H1 (cell line): ENCODE measurements around the gene UVSSA. TPM values are rescaled to one million over a fixed set of nuclear protein-coding genes. Genes with fewer than 3 reads are reported as not detected.

Experiments
- CTCF ChIP-seq, 3 experiments: IDR thresholded peaks; 1 replicate in 2 of 3; 2 replicates in 1 of 3; pipeline versions ENCODE4 v1.5.1 to v1.6.1; 2011; ENCODE audit warnings: low read length in 3 of 3, mild to moderate bottlenecking in 3 of 3, inconsistent platforms in 2 of 3, low read depth in 1 of 3, moderate library complexity in 1 of 3; ENCODE audit not compliant: insufficient read depth in 1 of 3; ENCODE audit errors: control extremely low read depth in 1 of 3
- EGR1 ChIP-seq: IDR thresholded peaks from 2 replicates; pipeline ENCODE4 v1.6.1; 2011; ENCODE audit warnings: low read depth, low read length, borderline replicate concordance
- GABPA ChIP-seq: IDR thresholded peaks from 2 replicates; pipeline ENCODE4 v1.6.1; 2011; ENCODE audit warnings: mild to moderate bottlenecking, low read length, moderate library complexity, borderline replicate concordance; ENCODE audit not compliant: insufficient read depth
- SP2 ChIP-seq: IDR thresholded peaks from 2 replicates; pipeline ENCODE4 v1.6.1; 2012; ENCODE audit warnings: mild to moderate bottlenecking, low read length, inconsistent platforms
- TBP ChIP-seq: IDR thresholded peaks from 2 replicates; pipeline ENCODE4 v1.6.1; 2011; ENCODE audit warnings: low read depth, low read length, improper control_type of control experiment
- polyA plus RNA-seq, 7 experiments: library from polyadenylated mRNA; depleted of rRNA in 3 of 7; stranded (reverse) in 5 of 7; unstranded in 2 of 7; fragments of >200 nt in 5 of 7; fragments of 200-250 nt in 2 of 7; gene quantifications; 1 replicate in 5 of 7; 2 replicates in 1 of 7; 4 replicates in 1 of 7; pipeline versions ENCODE4 v1.2.1 to v1.2.3, GENCODE V29; 2011 to 2013; ENCODE audit warnings: missing spikeins in 2 of 7, mixed read lengths in 2 of 7
- total RNA-seq: library from RNA; stranded (reverse); fragmentation: NEBNext Ultra II Directional; extraction: Animal tissue kit (Norgen Biotek cat#: 25700); gene quantifications from 2 replicates; pipeline ENCODE4 v1.2.1, GENCODE V29; 2021

Gene UVSSA
- total and polyA plus RNA-seq, 2 of the 8 experiments (the other 6 are each of a cell fraction or from before 2014, with no cell fraction given): 14.5 to 19.4 TPM

GRCh38 chr4:1323280-1323634 is 23.8 kb upstream of the UVSSA start (continued):
- TF ChIP-seq CTCF (IDR thresholded peaks at IDR 0.05; ENCODE audit: control extremely low read depth in 1 of 3, insufficient read depth in 1 of 3, low read depth in 1 of 3, low read length in 3 of 3): no peak
- TF ChIP-seq TBP: no peak
- no peak for TF ChIP-seq GABPA
- no peak for TF ChIP-seq EGR1
- TF ChIP-seq SP2: no peak
